ENCODE data around the gene ANKRD36B.
"Not testable (repeated sequence)": the region's sequence is repeated elsewhere in the genome, so short reads cannot be mapped to it uniquely, and the experiment has no call there.

The ANKRD36B gene

GRCh38 chr2:97589598-97590510 is at the start of gene ANKRD36B:
Gene ANKRD36B (minus strand): TSS chr2:97589877. CDS start chr2:97589685, 192 bp downstream.
- H3K36me3 Mint-ChIP-seq (ENCODE audit: low read depth); H3K27me3 Mint-ChIP-seq; H3K9me3 Mint-ChIP-seq; H3K4me1 Mint-ChIP-seq (ENCODE audit: low read depth): not testable (repeated sequence)
- Mint-ChIP-seq H3K27ac (peak within 1 kb of the TSS; percentile 99), H3K4me3 (peak within 1 kb of the TSS; percentile 100)

- H3K4me3 Mint-ChIP-seq; H3K27ac Mint-ChIP-seq; H3K9me3 Mint-ChIP-seq; H3K36me3 Mint-ChIP-seq (ENCODE audit: low read depth); H3K4me1 Mint-ChIP-seq (ENCODE audit: low read depth): not testable (repeated sequence)
- peaks cover 11% of the 10 kb centered on the region for H3K27me3 Mint-ChIP-seq
These were observed 36.4 kb upstream of the ANKRD36B start for GRCh38 chr2:97626049-97626430.

- not testable (repeated sequence) for H3K36me3 Mint-ChIP-seq (ENCODE audit: low read depth); H3K4me3 Mint-ChIP-seq; H3K27ac Mint-ChIP-seq; H3K9me3 Mint-ChIP-seq; H3K27me3 Mint-ChIP-seq; H3K4me1 Mint-ChIP-seq (ENCODE audit: low read depth)
These were observed 35.8 kb upstream of the ANKRD36B start for GRCh38 chr2:97625354-97626048.

- H3K27me3 Mint-ChIP-seq; H3K27ac Mint-ChIP-seq; H3K36me3 Mint-ChIP-seq (ENCODE audit: low read depth); H3K4me3 Mint-ChIP-seq; H3K4me1 Mint-ChIP-seq (ENCODE audit: low read depth); H3K9me3 Mint-ChIP-seq: not testable (repeated sequence)
These were observed 33.3 kb upstream of the ANKRD36B start for GRCh38 chr2:97622976-97623375.

- H3K9me3 Mint-ChIP-seq; H3K4me1 Mint-ChIP-seq (ENCODE audit: low read depth); H3K27me3 Mint-ChIP-seq; H3K4me3 Mint-ChIP-seq; H3K36me3 Mint-ChIP-seq (ENCODE audit: low read depth): not testable (repeated sequence)
- H3K27ac Mint-ChIP-seq, result peak overlapping the region; percentile 56
These were observed 30.8 kb upstream of the ANKRD36B start for GRCh38 chr2:97620492-97620891.

GRCh38 chr2:97618939-97619827 is 29.5 kb upstream of the ANKRD36B start:
- not testable (repeated sequence) for H3K36me3 Mint-ChIP-seq (ENCODE audit: low read depth); H3K4me3 Mint-ChIP-seq; H3K27ac Mint-ChIP-seq; H3K4me1 Mint-ChIP-seq (ENCODE audit: low read depth); H3K9me3 Mint-ChIP-seq; H3K27me3 Mint-ChIP-seq

GRCh38 chr2:97617911-97618310 is 28.2 kb upstream of the ANKRD36B start:
- no peak overlapping the region for H3K4me3 Mint-ChIP-seq
- H3K9me3 Mint-ChIP-seq, result no peaks in the 10 kb centered on the region
- H3K27ac Mint-ChIP-seq, result no peak overlapping the region
- no peaks in the 10 kb centered on the region for H3K36me3 Mint-ChIP-seq (ENCODE audit: low read depth)
- H3K27me3 Mint-ChIP-seq, result no peaks in the 10 kb centered on the region
- H3K4me1 Mint-ChIP-seq (ENCODE audit: low read depth), result no peaks in the 10 kb centered on the region

GRCh38 chr2:97615746-97616145 is 26.1 kb upstream of the ANKRD36B start:
- H3K27me3 Mint-ChIP-seq; H3K36me3 Mint-ChIP-seq (ENCODE audit: low read depth); H3K4me1 Mint-ChIP-seq (ENCODE audit: low read depth); H3K9me3 Mint-ChIP-seq; H3K4me3 Mint-ChIP-seq; H3K27ac Mint-ChIP-seq: not testable (repeated sequence)

GRCh38 chr2:97611895-97612294 is 22.2 kb upstream of the ANKRD36B start:
- not testable (repeated sequence) for H3K36me3 Mint-ChIP-seq (ENCODE audit: low read depth); H3K4me3 Mint-ChIP-seq; H3K27ac Mint-ChIP-seq; H3K27me3 Mint-ChIP-seq; H3K4me1 Mint-ChIP-seq (ENCODE audit: low read depth); H3K9me3 Mint-ChIP-seq

GRCh38 chr2:97608745-97609144 is 19.1 kb upstream of the ANKRD36B start:
- not testable (repeated sequence) for H3K27me3 Mint-ChIP-seq; H3K4me3 Mint-ChIP-seq; H3K27ac Mint-ChIP-seq; H3K9me3 Mint-ChIP-seq; H3K4me1 Mint-ChIP-seq (ENCODE audit: low read depth); H3K36me3 Mint-ChIP-seq (ENCODE audit: low read depth)

GRCh38 chr2:97605524-97606339 is 16.1 kb upstream of the ANKRD36B start:
- not testable (repeated sequence) for H3K27me3 Mint-ChIP-seq; H3K27ac Mint-ChIP-seq; H3K4me3 Mint-ChIP-seq; H3K36me3 Mint-ChIP-seq (ENCODE audit: low read depth); H3K9me3 Mint-ChIP-seq; H3K4me1 Mint-ChIP-seq (ENCODE audit: low read depth)

- H3K36me3 Mint-ChIP-seq (ENCODE audit: low read depth); H3K4me3 Mint-ChIP-seq; H3K9me3 Mint-ChIP-seq; H3K4me1 Mint-ChIP-seq (ENCODE audit: low read depth); H3K27me3 Mint-ChIP-seq; H3K27ac Mint-ChIP-seq: not testable (repeated sequence)
These were observed 15.4 kb upstream of the ANKRD36B start for GRCh38 chr2:97605109-97605508.

GRCh38 chr2:97601537-97601936 is 11.9 kb upstream of the ANKRD36B start:
- H3K27me3 Mint-ChIP-seq, result peaks cover 20% of the 10 kb centered on the region
- H3K9me3 Mint-ChIP-seq; H3K4me1 Mint-ChIP-seq (ENCODE audit: low read depth); H3K4me3 Mint-ChIP-seq; H3K36me3 Mint-ChIP-seq (ENCODE audit: low read depth); H3K27ac Mint-ChIP-seq: not testable (repeated sequence)

- H3K36me3 Mint-ChIP-seq (ENCODE audit: low read depth); H3K4me3 Mint-ChIP-seq: not testable (repeated sequence)
These were observed 6.5 kb upstream of the ANKRD36B start for GRCh38 chr2:97596180-97596579.

More at GRCh38 chr2:97596180-97596579, 6.5 kb upstream of the ANKRD36B start:
- not testable (repeated sequence) for H3K27ac Mint-ChIP-seq; H3K4me1 Mint-ChIP-seq (ENCODE audit: low read depth); H3K9me3 Mint-ChIP-seq
- H3K27me3 Mint-ChIP-seq, result peaks cover 24% of the 10 kb centered on the region
